HG03103 (cell line): ENCODE data around the gene ACBD5.
A peak's percentile ranks its signal among the peaks of the same experiment; 100 is the strongest.
"Not testable (repeated sequence)": the region's sequence is repeated elsewhere in the genome, so short reads cannot be mapped to it uniquely, and the experiment has no call there.

Source experiments
- ATAC-seq: cut with Tn5 transposase; IDR thresholded peaks from one replicate; pipeline ENCODE4 v1.9.1; 2021; ENCODE audit warnings: low read depth; ENCODE audit not compliant: unreplicated experiment

Gene ACBD5

GRCh38 chr10:27240212-27241009 is at the start of gene ACBD5:
ACBD5 (minus strand) TSS chr10:27240797; CDS start chr10:27240688, 109 bp downstream.
- ATAC-seq: peak; percentile 39

GRCh38 chr10:27285093-27285492 is 44.5 kb upstream of the ACBD5 start:
- no peak for ATAC-seq

- no peak for ATAC-seq
These were observed 36.0 kb upstream of the ACBD5 start for GRCh38 chr10:27276581-27276980.

- not testable (repeated sequence) for ATAC-seq
These were observed 25.4 kb upstream of the ACBD5 start for GRCh38 chr10:27266025-27266424.

GRCh38 chr10:27262788-27263187 is 22.2 kb upstream of the ACBD5 start:
- not testable (repeated sequence) for ATAC-seq

GRCh38 chr10:27258838-27259812 is 18.5 kb upstream of the ACBD5 start:
- ATAC-seq: peak; percentile 74

- ATAC-seq: no peak
These were observed 17.9 kb upstream of the ACBD5 start for GRCh38 chr10:27258492-27258837.

- ATAC-seq: no peak
These were observed 15.9 kb upstream of the ACBD5 start for GRCh38 chr10:27256299-27257189.

- ATAC-seq: no peak
These were observed 13.0 kb upstream of the ACBD5 start for GRCh38 chr10:27253576-27253975.

GRCh38 chr10:27252267-27253000 is 11.8 kb upstream of the ACBD5 start:
- peak; percentile 98 for ATAC-seq

- no peak for ATAC-seq
These were observed 11.0 kb upstream of the ACBD5 start for GRCh38 chr10:27251554-27251953.

- no peak for ATAC-seq
These were observed 7.6 kb upstream of the ACBD5 start for GRCh38 chr10:27248215-27248614.

- ATAC-seq: no peak
These were observed 6.8 kb upstream of the ACBD5 start for GRCh38 chr10:27247441-27247840.

- no peak for ATAC-seq
These were observed 6.4 kb upstream of the ACBD5 start for GRCh38 chr10:27247006-27247405.

GRCh38 chr10:27245836-27246235 is 5.2 kb upstream of the ACBD5 start:
- no peak for ATAC-seq

- no peak for ATAC-seq
These were observed 4.4 kb upstream of the ACBD5 start for GRCh38 chr10:27244976-27245375.

GRCh38 chr10:27242951-27243551 is 2.5 kb upstream of the ACBD5 start:
- peak; percentile 20 for ATAC-seq

- ATAC-seq: no peak
These were observed 1.9 kb upstream of the ACBD5 start for GRCh38 chr10:27242473-27242950.
